ENCODE results near the gene MPZ.
"Not testable (repeated sequence)": the region's sequence is repeated elsewhere in the genome, so short reads cannot be mapped to it uniquely, and the experiment has no call there.

MPZ gene

GRCh38 chr1:161298116-161298515 lies 11.7 kb downstream of the MPZ start:
- DNase-seq, result no peak

- DNase-seq, result no peak
Observed at GRCh38 chr1:161297415-161297814, 12.4 kb downstream of the MPZ start.

- no peak for DNase-seq
Observed at GRCh38 chr1:161290779-161291178, 19.0 kb downstream of the MPZ start.

- no peak for DNase-seq
Observed at GRCh38 chr1:161287482-161288054, 22.2 kb downstream of the MPZ start.

- DNase-seq, result no peak
Observed at GRCh38 chr1:161285521-161285920, 24.2 kb downstream of the MPZ start.

GRCh38 chr1:161285113-161285512 lies 24.7 kb downstream of the MPZ start:
- no peak for DNase-seq

- no peak for DNase-seq
Observed at GRCh38 chr1:161282991-161283390, 26.8 kb downstream of the MPZ start.

GRCh38 chr1:161274874-161275273 lies 34.9 kb downstream of the MPZ start:
- no peak for DNase-seq

GRCh38 chr1:161273402-161273801 lies 36.4 kb downstream of the MPZ start:
- no peak for DNase-seq

GRCh38 chr1:161267321-161267720 lies 42.4 kb downstream of the MPZ start:
- no peak for DNase-seq

- DNase-seq, result no peak
Observed at GRCh38 chr1:161266836-161267235, 42.9 kb downstream of the MPZ start.

GRCh38 chr1:161266202-161266601 lies 43.6 kb downstream of the MPZ start:
- DNase-seq, result no peak

- no peak for DNase-seq
Observed at GRCh38 chr1:161265305-161265704, 44.5 kb downstream of the MPZ start.

- DNase-seq, result no peak
Observed at GRCh38 chr1:161261261-161262235, 48.2 kb downstream of the MPZ start.

GRCh38 chr1:161260376-161261260 lies 49.1 kb downstream of the MPZ start:
- DNase-seq, result no peak

- no peak for DNase-seq
Observed at GRCh38 chr1:161259765-161260164, 50.0 kb downstream of the MPZ start.

GRCh38 chr1:161259345-161259702 lies 50.4 kb downstream of the MPZ start:
- DNase-seq, result no peak

GRCh38 chr1:161258439-161259344 lies 51.1 kb downstream of the MPZ start, which contains the start of gene PCP4L1:
Gene PCP4L1, plus strand, starts transcription at chr1:161258745. Its CDS starts 230 bp downstream, at chr1:161258975.
- peak; percentile 25 for DNase-seq

- DNase-seq, result not testable (repeated sequence)
Observed at GRCh38 chr1:161257109-161257508, 52.7 kb downstream of the MPZ start.

GRCh38 chr1:161255955-161256520 lies 53.7 kb downstream of the MPZ start:
- DNase-seq, result not testable (repeated sequence)

- not testable (repeated sequence) for DNase-seq
Observed at GRCh38 chr1:161255302-161255701, 54.5 kb downstream of the MPZ start.

All from NCI-H2029 (cell line).